ENCODE measurements around the gene FAM20C.

GRCh38 chr7:197413-198335 is 5.3 kb downstream of the FAM20C start:
- TF ChIP-seq CTCF (IDR thresholded peaks at IDR 0.05) = no peak
- no peak for TF ChIP-seq POLR2A (IDR thresholded peaks at IDR 0.05)
- no peak for TF ChIP-seq POLR2AphosphoS5 (IDR thresholded peaks at IDR 0.05)

Measured in prostate gland (tissue), 2 donors.